HepG2 (cell line): ENCODE results near the gene RAC2. TPM values are rescaled to one million over a fixed set of nuclear protein-coding genes. Genes with fewer than 3 reads are reported as not detected.

Experiments used
- CBX5 ChIP-seq: sonication (generic); formaldehyde crosslinking; IDR thresholded peaks from 2 replicates; pipeline ENCODE4 v1.4.0; 2020; ENCODE audit warnings: missing genetic modification reagents, borderline replicate concordance
- CREBL2 ChIP-seq: sonication (generic); formaldehyde crosslinking; IDR thresholded peaks from 2 replicates; pipeline ENCODE4 v1.8.1; 2023; ENCODE audit warnings: missing genetic modification reagents, mild to moderate bottlenecking, borderline replicate concordance
- DMAP1 ChIP-seq: IDR thresholded peaks from 2 replicates; pipeline ENCODE4 v1.6.1; 2016
- ELK4 ChIP-seq: sonication (generic); formaldehyde crosslinking; IDR thresholded peaks from 2 replicates; pipeline ENCODE4 v1.9.0; 2021; ENCODE audit warnings: missing genetic modification reagents, borderline replicate concordance
- GATAD1 ChIP-seq: IDR thresholded peaks from 2 replicates; pipeline ENCODE4 v1.6.1; 2016; ENCODE audit warnings: missing genetic modification reagents, missing compliant biosample characterization
- HMGA1 ChIP-seq: sonication (generic); formaldehyde crosslinking; conservative IDR thresholded peaks from 2 replicates; pipeline ENCODE4 v1.4.0; 2020; ENCODE audit warnings: missing genetic modification reagents
- HOMEZ ChIP-seq: IDR thresholded peaks from 2 replicates; pipeline ENCODE4 v1.6.1; 2016; ENCODE audit warnings: low read depth
- KMT2B ChIP-seq: IDR thresholded peaks from 2 replicates; pipeline ENCODE4 v1.6.1; 2016; ENCODE audit warnings: missing genetic modification reagents, missing compliant biosample characterization
- LRRFIP1 ChIP-seq: sonication (generic); formaldehyde crosslinking; conservative IDR thresholded peaks from 2 replicates; pipeline ENCODE4 v1.4.0; 2020; ENCODE audit warnings: missing genetic modification reagents
- PLRG1 ChIP-seq: fragments of 450-650 bp; conservative IDR thresholded peaks from 2 replicates; pipeline ENCODE4 v1.6.1; 2016
- PRMT3 ChIP-seq: sonication (generic); formaldehyde crosslinking; IDR thresholded peaks from 2 replicates; pipeline ENCODE4 v1.8.1; 2022; ENCODE audit warnings: low read depth, mild to moderate bottlenecking, moderate library complexity, missing genetic modification reagents, borderline replicate concordance
- SKI ChIP-seq: fragments of 450-650 bp; IDR thresholded peaks from one replicate; pipeline ENCODE4 v1.6.1; 2018; ENCODE audit warnings: mild to moderate bottlenecking; ENCODE audit not compliant: partially characterized antibody
- SNAPC5 ChIP-seq: sonication (generic); formaldehyde crosslinking; IDR thresholded peaks from 2 replicates; pipeline ENCODE4 v1.8.1; 2023; ENCODE audit warnings: mild to moderate bottlenecking, missing genetic modification reagents, borderline replicate concordance
- ZBTB21 ChIP-seq: sonication (generic); formaldehyde crosslinking; IDR thresholded peaks from 2 replicates; pipeline ENCODE4 v1.4.0; 2020; ENCODE audit warnings: missing genetic modification reagents
- ZBTB33 ChIP-seq: sonication (generic); formaldehyde crosslinking; IDR thresholded peaks from 2 replicates; pipeline ENCODE4 v1.4.0; 2020; ENCODE audit warnings: missing genetic modification reagents
- ZNF20 ChIP-seq: sonication (generic); formaldehyde crosslinking; IDR thresholded peaks from 2 replicates; pipeline ENCODE4 v1.4.0; 2020; ENCODE audit warnings: mild to moderate bottlenecking, moderate library complexity, missing genetic modification reagents
- ZNF260 ChIP-seq: sonication (generic); formaldehyde crosslinking; IDR thresholded peaks from 2 replicates; pipeline ENCODE4 v1.4.0; 2020; ENCODE audit warnings: missing genetic modification reagents, low read depth, mild to moderate bottlenecking, borderline replicate concordance
- ZNF263 ChIP-seq: sonication (generic); formaldehyde crosslinking; IDR thresholded peaks from 2 replicates; pipeline ENCODE4 v1.4.0; 2020; ENCODE audit warnings: missing genetic modification reagents
- ZNF343 ChIP-seq: sonication (generic); formaldehyde crosslinking; IDR thresholded peaks from 2 replicates; pipeline ENCODE4 v1.4.0; 2020; ENCODE audit warnings: mild to moderate bottlenecking, missing genetic modification reagents
- ZNF570 ChIP-seq: sonication (generic); formaldehyde crosslinking; IDR thresholded peaks from 2 replicates; pipeline ENCODE4 v1.4.0; 2020; ENCODE audit warnings: mild to moderate bottlenecking, missing genetic modification reagents, borderline replicate concordance
- ZNF589 ChIP-seq: sonication (generic); formaldehyde crosslinking; conservative IDR thresholded peaks from 2 replicates; pipeline ENCODE4 v1.8.0; 2022; ENCODE audit warnings: mild to moderate bottlenecking, moderate library complexity, missing genetic modification reagents
- ZNF850 ChIP-seq: sonication (generic); formaldehyde crosslinking; conservative IDR thresholded peaks from 2 replicates; pipeline ENCODE4 v1.9.0; 2021; ENCODE audit warnings: mild to moderate bottlenecking, missing genetic modification reagents
- polyA plus RNA-seq, 8 experiments: library from polyadenylated mRNA; depleted of rRNA in 3 of 8; stranded (reverse) in 7 of 8; unstranded in 1 of 8; fragments of >200 nt; fragmentation: Illumina TruSeq in 4 of 8; extraction: Trizol in 4 of 8; gene quantifications; 2 replicates each; pipeline versions ENCODE4 v1.2.1 to v1.2.3, GENCODE V29; 2011 to 2016; ENCODE audit warnings: low read depth in 4 of 8, missing spikeins in 1 of 8, mixed read lengths in 1 of 8; ENCODE audit not compliant: insufficient read depth in 1 of 8
- total RNA-seq, 5 experiments: library from RNA; depleted of rRNA; stranded (reverse); fragments of >200 nt; fragmentation: Illumina TruSeq; extraction: Trizol; gene quantifications; 2 replicates each; pipeline ENCODE4 v1.2.3, GENCODE V29; 2016; ENCODE audit warnings: low read depth in 1 of 5

Gene RAC2
- total and polyA plus RNA-seq, 2 of the 13 experiments (the other 11 are each of a cell fraction or from before 2014, with no cell fraction given): 0.73 TPM; not detected in 1

GRCh38 chr22:37197451-37198257 is 46.4 kb downstream of the RAC2 start (continued):
- TF ChIP-seq ZNF589: no peak
- peak; percentile 70; the same call in 1 of the 2 replicates for TF ChIP-seq ZBTB21 (CRISPR knock-in tag)
- no peak for TF ChIP-seq ZNF263
- TF ChIP-seq ZBTB33 (CRISPR knock-in tag): no peak
- TF ChIP-seq ZNF850 (CRISPR knock-in tag): no peak
- TF ChIP-seq ZNF260: no peak
- no peak for TF ChIP-seq CBX5
- TF ChIP-seq PLRG1: no peak
- no peak for TF ChIP-seq KMT2B (CRISPR knock-in tag)
- TF ChIP-seq GATAD1 (CRISPR knock-in tag): no peak
- TF ChIP-seq ELK4 (CRISPR knock-in tag): no peak
- TF ChIP-seq SNAPC5 (CRISPR knock-in tag): no peak
- TF ChIP-seq SKI: no peak
- TF ChIP-seq ZNF343 (CRISPR knock-in tag): 0 out of 2 replicates have a peak, but pooled peaks have one; percentile 1
- TF ChIP-seq ZNF20 (CRISPR knock-in tag): no peak
- no peak for TF ChIP-seq LRRFIP1 (CRISPR knock-in tag)
- TF ChIP-seq PRMT3 (CRISPR knock-in tag): no peak
- no peak for TF ChIP-seq ZNF570
- no peak for TF ChIP-seq HMGA1 (CRISPR knock-in tag)
- no peak for TF ChIP-seq CREBL2
- no peak for TF ChIP-seq HOMEZ (CRISPR knock-in tag)
- 0 out of 2 replicates have a peak, but pooled peaks have one; percentile 13 for TF ChIP-seq DMAP1 (CRISPR knock-in tag)
